Activated CD8-positive, alpha-beta T cell treated with anti-CD3 and anti-CD28 coated beads for 36 hours (primary cell): ENCODE measurements around the gene SHD. TPM values are rescaled to one million over a fixed set of nuclear protein-coding genes. Genes with fewer than 3 reads are reported as not detected.

ENCODE experiments used
- ATAC-seq: fragments of 200-7000 bp; cut with Tn5 transposase; one replicate; pipeline ENCODE4 v1.10.0; 2021; ENCODE audit warnings: mild to moderate bottlenecking, moderate library complexity
- CTCF ChIA-PET: fragments of 350-600 bp; sonication (Branson Sonifier 250); formaldehyde crosslinking; loops from one replicate; lab custom pipeline; 2021; ENCODE audit warnings: antibody characterized with exemption; lab: Charles Lee
- POLR2A ChIA-PET: fragments of 350-600 bp; sonication (Branson Sonifier 250); formaldehyde crosslinking; loops from one replicate; lab custom pipeline; 2021; ENCODE audit warnings: antibody characterized with exemption; lab: Charles Lee
- DNase-seq: peaks from one replicate; pipeline ENCODE4 v3.0.0-alpha.2; 2020
- H3K27ac Mint-ChIP-seq: one replicate; pipeline ENCODE4 v1.8.0; 2021; ENCODE audit warnings: mild to moderate bottlenecking, mixed read lengths
- H3K27me3 Mint-ChIP-seq: one replicate; pipeline ENCODE4 v1.8.0; 2021; ENCODE audit warnings: mixed read lengths
- H3K36me3 Mint-ChIP-seq: one replicate; pipeline ENCODE4 v1.8.0; 2021; ENCODE audit warnings: low read depth, mixed read lengths
- H3K4me1 Mint-ChIP-seq: one replicate; pipeline ENCODE4 v1.8.0; 2021; ENCODE audit warnings: low read depth, mixed read lengths
- H3K4me3 Mint-ChIP-seq: one replicate; pipeline ENCODE4 v1.8.0; 2021; ENCODE audit warnings: mild to moderate bottlenecking, moderate library complexity, mixed read lengths
- H3K9me3 Mint-ChIP-seq: one replicate; pipeline ENCODE4 v1.8.0; 2021; ENCODE audit warnings: mixed read lengths
- CTCF ChIP-seq: fragments of 200-600 bp; IDR thresholded peaks from one replicate; pipeline ENCODE4 v1.8.0; 2022; ENCODE audit warnings: antibody characterized with exemption, mild to moderate bottlenecking
- intact Hi-C: fragments of 100-400 bp; cut with micrococcal nuclease; formaldehyde crosslinking; loops from one replicate; pipeline ENCODE4 v1.10.0; 2022
- total RNA-seq, 2 experiments: library from RNA; stranded (reverse); gene quantifications; one replicate each; pipeline ENCODE4 v1.2.3, GENCODE V29; 2021

Gene SHD
- total RNA-seq, 2 experiments from 2014 or later: not detected

- Mint-ChIP-seq H3K36me3 (peaks cover 19% of the 10 kb centered on the region), H3K4me1 (peaks cover 15% of the 10 kb centered on the region), H3K27ac (peak overlapping the region; percentile 84), H3K4me3 (peak overlapping the region; percentile 79), H3K27me3 (no peaks in the 10 kb centered on the region), H3K9me3 (peaks cover 5% of the 10 kb centered on the region)
- DNase-seq (no peak), ATAC-seq (no peak)
- intact Hi-C loops: no loop called here
- ChIA-PET POLR2A (interaction anchor here (0.7 to 1.6 kb wide), 6 partner anchors 8 to 576 kb away, joined by 3 to 4 read pairs (median 3); partner anchors contain the start of gene MRPL54), CTCF (interaction anchor here (0.7 to 3.6 kb wide), 3 partner anchors 15 to 71 kb away, joined by 3 to 14 read pairs (median 11); no protein-coding TSS in a partner anchor)
- TF ChIP-seq CTCF: no peak
Observed at GRCh38 chr19:4337906-4338440, 58.9 kb downstream of the SHD start.

GRCh38 chr19:4338441-4339355 lies 59.6 kb downstream of the SHD start, which contains the start of gene STAP2:
STAP2 (minus strand) TSS chr19:4338827; CDS start chr19:4338753, 74 bp downstream.
- no peak for TF ChIP-seq CTCF
- H3K4me3 Mint-ChIP-seq: peak within 1 kb of the TSS; percentile 79
- H3K36me3 Mint-ChIP-seq: peaks cover 19% of the 10 kb centered on the region
- CTCF ChIA-PET: interaction anchor here (0.7 to 3.6 kb wide), 3 partner anchors 14 to 72 kb away, joined by 3 to 14 read pairs (median 11); no protein-coding TSS in a partner anchor
- ATAC-seq (no peak), DNase-seq (peak; percentile 63)
- H3K9me3 Mint-ChIP-seq: peaks cover 5% of the 10 kb centered on the region
- peak within 1 kb of the TSS; percentile 84 for H3K27ac Mint-ChIP-seq
- intact Hi-C loops: no loop called here
- POLR2A ChIA-PET: interaction anchor here (0.7 to 2.1 kb wide), 4 partner anchors 8 to 576 kb away, joined by 3 to 10 read pairs (median 4); partner anchors contain the start of gene MRPL54
- peaks cover 15% of the 10 kb centered on the region for H3K4me1 Mint-ChIP-seq
- no peaks in the 10 kb centered on the region for H3K27me3 Mint-ChIP-seq

Other genes with a start within 250 kb of the SHD start
- gene ZBTB7A, start 212.4 kb upstream of the SHD start, total RNA-seq: 10 to 100 TPM; 46.6 TPM
- gene MAP2K2, start 155.1 kb upstream of the SHD start, total RNA-seq: 100 to 1,000 TPM; 141 to 145 TPM
- not detected for gene CREB3L3, start 125.6 kb upstream of the SHD start, total RNA-seq
- 10 to 100 TPM; 26.9 to 28.3 TPM for gene SIRT6, start 96.7 kb upstream of the SHD start, total RNA-seq
- gene ANKRD24, start 96.6 kb upstream of the SHD start, total RNA-seq: 1 to 10 TPM; 1.6 to 1.8 TPM
- gene EBI3, start 49.7 kb upstream of the SHD start, total RNA-seq: 1 to 10 TPM; 7.2 to 7.3 TPM
- 10 to 100 TPM; 25.5 to 25.8 TPM for gene YJU2, start 32.2 kb upstream of the SHD start, total RNA-seq
- 10 to 100 TPM; 13.6 to 14.8 TPM for gene TMIGD2, start 23.1 kb downstream of the SHD start, total RNA-seq
- gene FSD1, start 25.3 kb downstream of the SHD start, total RNA-seq: 10 to 100 TPM; 19.7 to 22.0 TPM
- gene STAP2, start 59.6 kb downstream of the SHD start, total RNA-seq: 10 to 100 TPM in 1 of 2 experiments, 1 to 10 TPM in 1; 9.6 to 14.6 TPM
- gene MPND, start 64.3 kb downstream of the SHD start, total RNA-seq: 10 to 100 TPM; 15.5 to 16.6 TPM
- gene SH3GL1, start 121.3 kb downstream of the SHD start, total RNA-seq: 10 to 100 TPM; 53.1 to 59.2 TPM
- gene CHAF1A, start 123.4 kb downstream of the SHD start, total RNA-seq: 10 to 100 TPM; 78.3 to 80.5 TPM
- 10 to 100 TPM; 35.8 to 36.5 TPM for gene UBXN6, start 178.5 kb downstream of the SHD start, total RNA-seq
- 10 to 100 TPM; 37.5 to 44.0 TPM for gene HDGFL2, start 193.0 kb downstream of the SHD start, total RNA-seq
- gene PLIN4, start 239.2 kb downstream of the SHD start, total RNA-seq: under 1 TPM in 1 of 2 experiments, not detected in 1; 0.05 TPM